BLaER1 treated with 17β-estradiol and CSF1 and Interleukin-3, amounts not matched to agents 10 nM and 100 nM (cell line): Measurements from ENCODE around the gene GRM7.

Experiments used
- H3K27ac ChIP-seq, 11 experiments: shearing (Covaris generic); formaldehyde crosslinking; 2 replicates each; pipeline ENCODE4 v1.8.1; 2022
- H3K27me3 ChIP-seq, 11 experiments: shearing (Covaris generic); formaldehyde crosslinking; 2 replicates each; pipeline ENCODE4 v1.8.1; 2022
- H3K36me3 ChIP-seq, 11 experiments: shearing (Covaris generic); formaldehyde crosslinking; 2 replicates each; pipeline ENCODE4 v1.8.1; 2022
- H3K4me1 ChIP-seq, 10 experiments: shearing (Covaris generic); formaldehyde crosslinking; 2 replicates each; pipeline ENCODE4 v1.8.1; 2022
- H3K4me2 ChIP-seq, 11 experiments: shearing (Covaris generic); formaldehyde crosslinking; 2 replicates each; pipeline ENCODE4 v1.8.1; 2022
- H3K4me3 ChIP-seq, 10 experiments: shearing (Covaris generic); formaldehyde crosslinking; 2 replicates each; pipeline ENCODE4 v1.8.1; 2022
- H3K9ac ChIP-seq, 11 experiments: shearing (Covaris generic); formaldehyde crosslinking; 2 replicates each; pipeline ENCODE4 v1.8.1; 2022
- H3K9me3 ChIP-seq, 11 experiments: shearing (Covaris generic); formaldehyde crosslinking; replicated peaks in 1 of 11; 2 replicates each; pipeline ENCODE4 v1.8.1; 2022
- H4K20me1 ChIP-seq, 11 experiments: shearing (Covaris generic); formaldehyde crosslinking; 2 replicates each; pipeline ENCODE4 v1.8.1; 2022
- Cebpa-rat ChIP-seq, 11 experiments: shearing (Covaris generic); IDR thresholded peaks; 2 replicates each; pipeline ENCODE4 v1.8.1; 2022

GRM7 gene

DNA sequence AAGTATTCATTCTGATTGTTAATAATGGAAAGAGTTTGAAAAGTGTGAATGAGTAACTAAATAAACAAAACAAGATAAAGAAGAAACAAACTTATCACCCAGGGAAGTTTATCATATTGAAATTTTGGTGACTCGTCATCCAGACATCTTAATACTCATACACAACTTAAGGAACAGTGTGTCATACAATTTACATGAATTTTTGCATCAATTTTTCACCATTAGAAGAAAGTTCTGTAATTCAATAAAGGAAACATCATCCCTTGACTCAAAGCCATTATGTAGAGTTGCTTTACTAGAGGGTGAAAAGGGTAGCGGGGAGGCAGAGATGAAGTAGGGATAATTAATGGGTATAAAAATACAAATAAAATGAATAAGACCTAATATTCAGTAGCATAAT lies 536.2 kb downstream of the GRM7 start:
- Histone ChIP-seq H3K4me1 (no peaks in the 10 kb centered on the region), H3K27ac (no peak overlapping the region), H3K9ac (no peak overlapping the region), H3K4me3 (no peak overlapping the region), H3K4me2 (no peak overlapping the region), H3K9me3 (no peaks in the 10 kb centered on the region), H3K36me3 (no peaks in the 10 kb centered on the region), H3K27me3 (no peaks in the 10 kb centered on the region), H4K20me1 (no peaks in the 10 kb centered on the region)
- TF ChIP-seq Cebpa-rat (IDR thresholded peaks at IDR 0.05), result no peak

DNA sequence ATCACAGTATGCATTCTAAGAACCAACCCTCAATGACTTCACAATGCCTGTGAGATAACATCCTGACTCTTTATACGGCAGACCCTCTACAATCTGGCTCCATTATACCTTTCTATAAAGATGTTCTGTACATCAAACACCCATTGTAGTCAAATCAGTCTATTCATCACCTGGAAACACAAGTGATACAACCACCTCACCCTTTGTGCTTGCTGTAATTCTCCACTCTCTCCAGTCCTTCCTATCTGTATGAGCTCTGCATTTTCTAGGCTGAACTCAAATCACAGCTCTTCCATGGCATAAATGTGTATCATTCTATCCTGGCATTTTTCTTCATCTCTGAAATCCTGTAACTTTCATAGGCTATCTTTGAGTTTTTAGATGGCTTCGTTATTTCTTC lies 539.4 kb downstream of the GRM7 start:
- no peaks in the 10 kb centered on the region for H3K36me3 ChIP-seq
- H3K4me3 ChIP-seq, result no peak overlapping the region

DNA sequence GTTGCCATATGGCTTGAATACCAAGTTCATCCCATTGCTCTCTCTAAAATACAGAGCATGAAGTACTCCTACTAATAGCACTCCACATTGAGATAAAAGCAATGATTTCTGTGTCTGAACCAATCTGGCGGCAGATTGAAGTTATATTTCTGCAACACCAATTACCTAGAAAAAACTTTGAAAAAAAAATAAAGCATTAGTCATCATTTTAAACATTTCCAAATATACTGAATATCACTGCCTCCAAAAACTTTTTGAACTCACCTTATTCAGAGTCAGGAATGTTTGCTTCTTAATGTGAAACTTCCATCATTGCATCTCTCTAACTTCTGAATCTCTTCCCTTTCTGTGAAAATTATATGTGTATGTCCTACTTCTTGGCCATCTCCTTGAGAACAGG lies 540.5 kb downstream of the GRM7 start:
- no peak for TF ChIP-seq Cebpa-rat (IDR thresholded peaks at IDR 0.05)
- Histone ChIP-seq H3K4me1 (no peaks in the 10 kb centered on the region), H3K36me3 (no peaks in the 10 kb centered on the region), H3K4me2 (no peak overlapping the region), H3K9ac (no peak overlapping the region), H3K9me3 (no peaks in the 10 kb centered on the region), H3K4me3 (no peak overlapping the region), H4K20me1 (no peaks in the 10 kb centered on the region), H3K27ac (no peak overlapping the region), H3K27me3 (no peaks in the 10 kb centered on the region)

More for the DNA sequence above, 539.4 kb downstream of the GRM7 start:
- no peaks in the 10 kb centered on the region for H4K20me1 ChIP-seq
- H3K4me2 ChIP-seq, result no peak overlapping the region
- no peaks in the 10 kb centered on the region for H3K27me3 ChIP-seq
- H3K4me1 ChIP-seq, result no peaks in the 10 kb centered on the region
- H3K27ac ChIP-seq, result no peak overlapping the region
- H3K9me3 ChIP-seq, result no peaks in the 10 kb centered on the region
- no peak for TF ChIP-seq Cebpa-rat (IDR thresholded peaks at IDR 0.05)
- no peak overlapping the region for H3K9ac ChIP-seq

DNA sequence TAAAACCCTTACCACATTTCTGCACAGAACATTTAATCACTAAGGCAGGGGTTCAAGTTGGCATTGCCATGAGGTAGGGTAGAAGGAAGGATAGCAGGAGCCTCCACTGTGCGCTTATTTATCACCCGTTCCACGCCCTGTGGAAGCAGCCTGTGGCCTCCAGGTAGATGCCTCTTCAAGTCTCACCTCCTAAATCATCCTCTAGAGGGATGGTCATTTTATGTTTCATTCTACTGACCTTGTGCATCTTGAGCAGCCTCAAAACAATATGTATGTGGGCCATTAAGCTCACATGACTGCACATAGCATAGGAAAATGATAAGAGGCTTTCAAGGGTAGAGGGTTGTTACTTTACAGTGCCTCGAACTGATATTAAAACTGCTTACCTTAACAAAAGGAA lies 546.2 kb downstream of the GRM7 start:
- TF ChIP-seq Cebpa-rat (IDR thresholded peaks at IDR 0.05), result no peak
- no peaks in the 10 kb centered on the region for H4K20me1 ChIP-seq
- no peaks in the 10 kb centered on the region for H3K27me3 ChIP-seq

DNA sequence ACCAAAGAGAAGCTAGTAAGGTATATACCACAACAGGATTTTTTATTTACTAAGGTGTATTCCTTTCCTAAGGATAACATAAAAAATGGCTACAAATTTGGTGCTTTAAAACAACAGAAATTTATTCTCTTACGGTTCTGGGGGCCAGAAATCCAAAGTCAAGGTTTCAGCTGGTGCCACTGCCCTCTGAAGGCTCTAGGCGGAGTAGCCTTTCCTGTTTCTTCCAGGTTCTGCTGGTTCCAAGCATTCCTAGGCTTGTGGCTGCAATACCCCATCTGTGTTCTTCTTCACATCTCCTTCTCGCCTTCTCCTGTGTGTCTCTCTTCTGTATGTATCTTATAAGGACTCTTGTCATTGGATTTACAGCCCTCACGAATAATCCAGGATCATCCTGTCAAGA lies 549.9 kb downstream of the GRM7 start:
- H3K9ac ChIP-seq, result no peak overlapping the region
- no peak overlapping the region for H3K4me3 ChIP-seq
- no peak for TF ChIP-seq Cebpa-rat (IDR thresholded peaks at IDR 0.05)
- no peak overlapping the region for H3K27ac ChIP-seq
- no peaks in the 10 kb centered on the region for H3K4me1 ChIP-seq
- H4K20me1 ChIP-seq, result no peaks in the 10 kb centered on the region
- H3K4me2 ChIP-seq, result no peak overlapping the region
- H3K9me3 ChIP-seq, result no peaks in the 10 kb centered on the region
- H3K27me3 ChIP-seq, result no peaks in the 10 kb centered on the region
- no peaks in the 10 kb centered on the region for H3K36me3 ChIP-seq

More for the DNA sequence above, 546.2 kb downstream of the GRM7 start:
- H3K27ac ChIP-seq, result no peak overlapping the region
- H3K4me3 ChIP-seq, result no peak overlapping the region
- no peak overlapping the region for H3K4me2 ChIP-seq
- no peaks in the 10 kb centered on the region for H3K9me3 ChIP-seq
- H3K4me1 ChIP-seq, result no peaks in the 10 kb centered on the region
- no peaks in the 10 kb centered on the region for H3K36me3 ChIP-seq
- H3K9ac ChIP-seq, result no peak overlapping the region

DNA sequence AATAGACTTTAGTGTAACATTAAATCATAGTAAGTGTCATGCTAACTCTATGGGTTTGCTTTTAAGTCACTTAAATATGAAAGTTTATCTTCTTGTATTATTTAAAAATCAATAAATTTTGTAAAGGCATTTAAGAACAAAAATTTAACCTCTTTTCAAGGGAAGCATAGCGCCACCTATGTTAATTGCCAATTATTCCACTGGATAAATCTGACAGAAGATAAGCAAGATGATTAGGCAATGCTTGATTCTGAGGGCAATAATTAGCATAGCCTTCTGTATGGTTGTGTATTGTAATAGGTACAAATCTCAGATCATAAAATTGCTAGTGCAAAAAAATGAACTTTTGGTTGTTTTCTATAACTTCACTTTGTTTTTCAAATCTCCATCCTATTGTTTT lies 560.1 kb downstream of the GRM7 start:
- H3K27me3 ChIP-seq, result no peaks in the 10 kb centered on the region
- no peak overlapping the region for H3K4me3 ChIP-seq
- no peak overlapping the region for H3K9ac ChIP-seq
- H4K20me1 ChIP-seq, result no peaks in the 10 kb centered on the region
- H3K9me3 ChIP-seq, result no peaks in the 10 kb centered on the region
- H3K4me2 ChIP-seq, result no peak overlapping the region
- no peaks in the 10 kb centered on the region for H3K4me1 ChIP-seq
- TF ChIP-seq Cebpa-rat (IDR thresholded peaks at IDR 0.05), result no peak
- no peaks in the 10 kb centered on the region for H3K36me3 ChIP-seq
- no peak overlapping the region for H3K27ac ChIP-seq

DNA sequence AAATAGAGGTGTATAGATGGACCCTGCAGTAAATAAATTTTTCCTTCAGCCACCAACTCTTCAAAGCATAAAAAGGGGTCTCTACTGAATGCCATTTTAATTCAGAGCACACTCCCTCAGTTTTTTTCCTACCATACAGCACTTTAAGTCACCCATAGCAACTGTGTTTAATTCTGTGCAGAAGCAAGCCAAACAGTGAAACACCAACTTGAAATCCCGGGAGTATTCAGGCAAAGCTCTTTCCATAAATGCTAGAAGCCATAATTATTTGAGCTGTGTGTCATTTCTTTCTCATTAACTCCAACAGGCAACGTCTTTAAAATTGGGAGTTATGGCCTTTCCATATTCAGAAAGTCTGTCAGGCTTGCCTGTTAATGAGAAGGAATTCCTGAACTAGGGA lies 562.1 kb downstream of the GRM7 start:
- Histone ChIP-seq H3K27ac (no peak overlapping the region), H3K27me3 (no peaks in the 10 kb centered on the region), H4K20me1 (no peaks in the 10 kb centered on the region), H3K9ac (no peak overlapping the region), H3K4me2 (no peak overlapping the region), H3K36me3 (no peaks in the 10 kb centered on the region), H3K4me1 (no peaks in the 10 kb centered on the region), H3K9me3 (no peaks in the 10 kb centered on the region), H3K4me3 (no peak overlapping the region)
- TF ChIP-seq Cebpa-rat (IDR thresholded peaks at IDR 0.05), result no peak

DNA sequence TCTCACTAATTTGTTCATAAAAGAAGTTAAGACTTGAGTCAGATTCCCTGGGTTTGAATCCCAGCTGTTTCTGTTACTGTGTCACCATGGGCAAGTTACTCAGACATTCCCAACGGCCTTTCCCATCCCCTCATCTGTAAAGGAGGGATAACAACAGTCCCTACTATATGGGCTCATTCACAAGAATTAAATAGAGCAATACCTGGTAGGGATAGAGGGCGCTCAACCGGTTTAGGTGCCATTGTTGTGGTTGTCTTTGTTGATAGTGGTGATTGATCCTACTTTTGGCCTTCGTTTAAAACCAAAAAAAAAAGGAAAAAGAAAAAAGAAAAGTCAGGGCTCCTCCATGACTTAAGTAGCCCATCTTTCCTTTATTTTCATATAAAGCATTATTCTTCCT lies 563.1 kb downstream of the GRM7 start:
- Histone ChIP-seq H3K36me3 (no peaks in the 10 kb centered on the region), H3K27me3 (no peaks in the 10 kb centered on the region), H3K4me1 (no peaks in the 10 kb centered on the region), H3K9ac (no peak overlapping the region), H3K4me2 (no peak overlapping the region), H3K4me3 (no peak overlapping the region), H3K27ac (no peak overlapping the region), H3K9me3 (no peaks in the 10 kb centered on the region), H4K20me1 (no peaks in the 10 kb centered on the region)
- no peak for TF ChIP-seq Cebpa-rat (IDR thresholded peaks at IDR 0.05)

DNA sequence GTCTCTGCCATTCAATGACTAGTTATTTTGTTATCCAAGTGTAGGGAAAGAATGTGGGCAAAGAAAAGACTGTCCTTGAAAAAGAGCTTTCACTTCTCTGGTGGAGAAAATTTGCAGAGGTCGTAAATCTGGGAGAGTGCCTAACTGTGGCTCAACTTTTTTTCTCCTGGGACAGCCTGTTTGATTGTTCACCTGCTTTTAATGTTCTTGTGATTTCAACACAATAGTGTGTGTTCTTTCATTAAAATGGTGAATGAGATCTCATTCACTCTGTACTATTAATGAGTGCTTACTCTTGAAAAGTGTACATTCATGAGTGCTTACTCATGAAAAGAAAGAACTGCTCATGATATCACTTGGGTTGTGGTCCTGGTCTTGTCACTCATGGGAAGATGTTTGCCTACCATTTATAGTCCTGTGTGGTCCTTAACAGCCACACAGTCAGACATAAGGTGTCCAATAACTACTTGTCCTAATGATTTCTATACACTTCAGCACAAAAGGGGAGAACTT lies 567.3 kb downstream of the GRM7 start:
- Histone ChIP-seq H3K4me2 (no peak overlapping the region), H3K36me3 (no peaks in the 10 kb centered on the region), H3K9me3 (peaks cover 10 to 16% (median 12%) of the 10 kb centered on the region in 11 experiments; a peak in 19 of 22 replicates), H3K27me3 (no peaks in the 10 kb centered on the region), H3K9ac (no peak overlapping the region), H3K4me1 (no peaks in the 10 kb centered on the region), H3K4me3 (no peak overlapping the region), H4K20me1 (no peaks in the 10 kb centered on the region), H3K27ac (no peak overlapping the region)
- TF ChIP-seq Cebpa-rat (IDR thresholded peaks at IDR 0.05), result no peak

DNA sequence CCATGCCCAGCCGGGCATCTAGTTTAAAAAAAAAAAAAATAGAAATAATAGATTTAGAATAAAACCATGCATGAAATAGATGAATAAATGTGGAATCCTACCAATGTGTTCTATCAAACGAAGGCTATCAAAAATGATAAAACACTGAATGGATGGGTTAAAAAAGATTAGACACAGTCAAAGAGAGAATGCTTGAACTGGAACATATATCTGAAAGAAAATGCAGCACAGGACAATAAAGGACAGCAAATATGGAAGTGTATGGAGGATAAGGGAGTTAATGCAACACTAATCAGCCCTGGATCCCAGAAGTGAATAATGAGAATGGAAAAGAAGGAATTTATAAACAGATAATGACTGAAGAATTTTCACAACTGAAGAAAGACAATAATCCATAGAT lies 571.7 kb downstream of the GRM7 start:
- H3K4me3 ChIP-seq, result no peak overlapping the region
- no peak overlapping the region for H3K9ac ChIP-seq
- no peak overlapping the region for H3K4me2 ChIP-seq
- no peak for TF ChIP-seq Cebpa-rat (IDR thresholded peaks at IDR 0.05)
- H3K27ac ChIP-seq, result no peak overlapping the region
- no peaks in the 10 kb centered on the region for H3K27me3 ChIP-seq
- peaks cover 11 to 19% (median 14%) of the 10 kb centered on the region in 11 experiments; a peak in 19 of 22 replicates for H3K9me3 ChIP-seq
- no peaks in the 10 kb centered on the region for H3K36me3 ChIP-seq
- H4K20me1 ChIP-seq, result no peaks in the 10 kb centered on the region
- no peaks in the 10 kb centered on the region for H3K4me1 ChIP-seq
